Astrocyte of the cerebellum (primary cell): ENCODE measurements around the gene GNAQ.

Experiments used
- DNase-seq: peaks from one replicate; pipeline ENCODE4 v3.0.0-alpha.2; 2011; ENCODE audit warnings: low read depth
- H3K4me3 ChIP-seq: 2 replicates; pipeline ENCODE4 v1.5.1; 2011; ENCODE audit warnings: mild to moderate bottlenecking, low read depth, low read length, moderate library complexity
- CTCF ChIP-seq: IDR thresholded peaks from 2 replicates; pipeline ENCODE4 v1.5.1; 2012; ENCODE audit warnings: low read length, low read depth, moderate library complexity, mild to moderate bottlenecking; ENCODE audit errors: missing control alignments
- in situ Hi-C: cut with HindIII; loops from 2 replicates; pipeline ENCODE4 v1.10.0; 2017; ENCODE audit warnings: low sequenced_read_pairs

The GNAQ gene

GRCh38 chr9:77975036-77975435, 56.6 kb downstream of the GNAQ start:
- in situ Hi-C loops: no loop called here
- TF ChIP-seq CTCF: no peak
- DNase-seq: no peak
- no peak overlapping the region for H3K4me3 ChIP-seq

GRCh38 chr9:77974434-77974833, 57.2 kb downstream of the GNAQ start:
- in situ Hi-C loops: no loop called here
- DNase-seq: no peak
- H3K4me3 ChIP-seq: no peak overlapping the region
- TF ChIP-seq CTCF: no peak

- in situ Hi-C loops: no loop called here
- no peak for DNase-seq
- H3K4me3 ChIP-seq: no peak overlapping the region
- no peak for TF ChIP-seq CTCF
Observed at GRCh38 chr9:77969083-77969482, 62.5 kb downstream of the GNAQ start.

GRCh38 chr9:77968506-77968905, 63.1 kb downstream of the GNAQ start:
- no peak for TF ChIP-seq CTCF
- no peak for DNase-seq
- in situ Hi-C loops: no loop called here
- H3K4me3 ChIP-seq: no peak overlapping the region

GRCh38 chr9:77966718-77967117, 64.9 kb downstream of the GNAQ start:
- no peak for DNase-seq
- in situ Hi-C loops: no loop called here
- no peak overlapping the region for H3K4me3 ChIP-seq
- no peak for TF ChIP-seq CTCF

GRCh38 chr9:77965445-77966123, 66.0 kb downstream of the GNAQ start:
- DNase-seq: no peak
- H3K4me3 ChIP-seq: no peak overlapping the region
- in situ Hi-C loops: no loop called here
- no peak for TF ChIP-seq CTCF
